Stimulated activated CD8-positive, alpha-beta memory T cell treated with anti-CD3 and anti-CD28 coated beads, Interleukin-4, amount 100 ng/mL, for 1 hour (primary cell): Measurements from ENCODE around the gene ADH1C.
"Not testable (repeated sequence)": the region's sequence is repeated elsewhere in the genome, so short reads cannot be mapped to it uniquely, and the experiment has no call there.

Experiments
- DNase-seq, 2 donors: peaks; one replicate each; pipeline ENCODE4 v3.0.0-alpha.2; 2020; ENCODE audit warnings: low read depth in 2 of 2, low spot score in 1 of 2

Gene ADH1C

GRCh38 chr4:99359480-99360204 lies 7.1 kb upstream of the ADH1C start:
- DNase-seq = no peak

DNA sequence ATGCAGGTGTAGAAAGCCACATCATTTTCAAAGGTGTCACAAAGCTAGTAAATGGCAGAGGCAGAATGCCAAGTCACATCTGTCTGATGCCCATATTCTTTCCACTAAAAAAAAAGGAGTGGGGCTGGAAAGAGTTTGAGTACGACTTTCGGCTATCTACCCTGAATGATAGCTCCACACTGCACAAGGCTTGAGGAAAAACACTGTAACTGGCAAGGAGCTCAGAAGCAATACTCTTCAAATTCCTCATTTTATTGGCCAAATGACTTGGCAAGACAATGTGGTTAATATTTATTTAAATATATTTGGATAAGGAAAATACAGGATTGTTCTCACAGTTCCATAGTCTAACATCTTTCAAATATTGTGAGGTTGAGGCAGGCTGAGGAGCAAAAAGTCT lies 5.4 kb upstream of the ADH1C start:
- DNase-seq = no peak

DNA sequence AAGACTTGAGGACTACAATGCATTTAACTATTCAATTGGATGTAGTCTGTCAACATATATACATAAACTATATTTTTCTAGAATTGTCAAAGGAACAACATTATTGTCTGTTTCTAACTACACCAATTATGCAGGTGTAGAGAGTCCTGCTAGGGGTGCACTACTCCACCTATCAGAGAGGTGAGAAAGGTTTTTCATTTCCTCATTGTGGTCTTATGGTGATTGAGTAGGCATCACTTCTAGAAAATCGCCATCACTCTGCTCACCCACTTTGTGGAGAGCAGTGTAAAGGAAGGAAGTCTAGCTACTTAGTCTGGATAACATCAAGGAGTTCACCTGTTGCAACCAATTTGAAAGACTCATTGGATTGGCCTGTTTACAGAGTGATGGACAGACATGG lies 4.4 kb upstream of the ADH1C start:
- no peak for DNase-seq

- not testable (repeated sequence) for DNase-seq
These were observed 3.6 kb upstream of the ADH1C start for GRCh38 chr4:99356149-99356548.

DNA sequence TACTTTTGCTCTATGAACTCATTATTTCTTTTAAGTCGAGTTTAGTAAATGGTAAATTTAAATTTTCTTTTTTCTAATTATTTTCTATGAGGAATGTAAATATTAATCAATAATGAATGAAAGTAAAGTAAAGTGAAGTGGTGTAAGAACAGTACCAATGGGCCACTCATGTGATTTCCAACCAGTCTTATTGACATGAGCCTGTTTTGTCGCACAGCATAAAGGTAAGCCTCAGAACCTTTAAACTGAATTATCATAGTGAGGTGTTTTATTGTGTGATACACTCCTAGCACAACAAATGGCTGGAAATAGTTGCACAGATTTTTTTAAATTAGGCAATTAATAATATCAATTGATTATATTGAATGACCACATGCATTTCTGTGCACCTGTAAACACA lies 1.1 kb downstream of the ADH1C start:
- no peak for DNase-seq

- DNase-seq = no peak
These were observed 3.2 kb downstream of the ADH1C start for GRCh38 chr4:99349338-99349737.

DNA sequence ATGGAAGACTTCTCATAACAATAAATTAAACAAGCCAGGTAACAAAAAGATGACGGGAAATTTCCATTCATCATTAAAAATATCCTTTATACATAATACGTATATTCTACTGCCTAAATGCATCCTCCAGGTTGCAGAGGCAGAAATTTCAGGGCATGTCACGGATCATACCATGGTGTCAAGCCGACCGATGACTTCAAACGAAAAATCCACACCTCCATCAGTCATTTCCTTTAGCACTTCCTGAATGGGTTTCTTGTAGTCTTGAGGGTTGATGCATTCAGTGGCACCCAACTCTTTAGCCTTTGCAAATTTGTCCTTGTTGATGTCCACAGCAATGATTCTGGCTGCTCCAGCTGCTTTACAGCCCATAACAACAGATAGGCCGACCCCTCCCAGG lies 9.9 kb downstream of the ADH1C start:
- not testable (repeated sequence) for DNase-seq

GRCh38 chr4:99341426-99341825 lies 11.1 kb downstream of the ADH1C start:
- DNase-seq = no peak

- DNase-seq = no peak
These were observed 13.4 kb downstream of the ADH1C start for GRCh38 chr4:99339172-99339571.

DNA sequence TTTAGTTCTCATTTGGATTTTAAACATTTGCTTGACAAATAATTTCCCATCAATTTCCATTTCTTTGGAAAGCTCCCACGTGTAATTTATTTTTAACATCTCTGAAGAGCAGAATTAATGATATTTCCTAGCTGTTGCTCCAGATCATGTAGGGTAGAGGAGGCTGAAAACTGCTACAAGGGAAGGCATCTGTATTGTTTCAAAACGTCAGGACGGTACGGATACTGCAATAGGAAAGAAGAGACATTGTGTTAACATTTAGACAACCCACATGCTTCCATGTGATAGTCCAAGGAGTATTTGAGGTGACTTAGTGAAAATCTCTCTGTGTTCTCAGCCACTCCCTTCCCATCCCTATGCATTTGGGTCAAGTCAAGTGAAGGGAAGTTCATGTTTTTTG lies 16.0 kb downstream of the ADH1C start:
- DNase-seq = no peak

- no peak for DNase-seq
These were observed 17.7 kb downstream of the ADH1C start for GRCh38 chr4:99334880-99335279.

- DNase-seq = no peak
These were observed 21.9 kb downstream of the ADH1C start for GRCh38 chr4:99330648-99331047.

GRCh38 chr4:99329876-99330275 lies 22.7 kb downstream of the ADH1C start:
- DNase-seq = no peak

GRCh38 chr4:99324979-99325378 lies 27.6 kb downstream of the ADH1C start:
- no peak for DNase-seq

DNA sequence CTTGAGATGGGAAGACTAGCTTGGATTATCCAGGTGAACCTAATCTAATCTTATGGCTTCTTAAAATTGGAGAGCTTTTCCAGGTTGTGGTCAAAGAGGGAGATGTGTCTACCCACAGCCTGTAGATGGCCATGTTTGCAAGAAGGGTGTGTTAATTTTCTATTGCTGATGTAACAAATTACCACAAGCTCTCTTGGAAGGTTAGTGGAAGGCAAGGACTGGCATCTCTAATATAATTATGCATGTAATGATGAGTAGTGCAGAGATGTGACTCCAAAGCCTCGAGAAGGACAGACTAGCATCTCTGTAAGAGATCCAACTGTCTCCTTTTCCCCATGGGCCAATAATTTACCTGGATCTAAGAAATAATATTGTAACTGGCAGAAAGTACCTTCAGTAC lies 28.2 kb downstream of the ADH1C start:
- no peak for DNase-seq

DNA sequence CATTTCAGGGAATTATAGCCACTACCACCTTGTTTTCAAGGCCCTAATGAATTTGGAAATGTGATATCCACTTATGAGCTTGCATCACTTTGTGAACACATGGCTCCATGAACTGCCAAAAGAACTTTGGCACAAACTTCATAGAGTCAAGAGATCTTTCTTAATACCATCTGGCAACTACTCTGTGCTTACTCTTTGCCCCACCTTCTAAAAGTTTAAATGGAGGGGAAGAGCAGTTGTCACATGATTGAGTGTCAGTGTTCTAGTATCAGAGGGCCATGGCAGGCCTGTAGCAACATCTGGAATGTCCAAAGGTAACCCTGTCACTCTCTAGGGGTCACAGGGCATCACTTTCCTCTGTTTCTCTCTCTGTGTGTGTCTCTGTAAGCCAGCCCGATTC lies 28.8 kb downstream of the ADH1C start:
- no peak for DNase-seq

DNA sequence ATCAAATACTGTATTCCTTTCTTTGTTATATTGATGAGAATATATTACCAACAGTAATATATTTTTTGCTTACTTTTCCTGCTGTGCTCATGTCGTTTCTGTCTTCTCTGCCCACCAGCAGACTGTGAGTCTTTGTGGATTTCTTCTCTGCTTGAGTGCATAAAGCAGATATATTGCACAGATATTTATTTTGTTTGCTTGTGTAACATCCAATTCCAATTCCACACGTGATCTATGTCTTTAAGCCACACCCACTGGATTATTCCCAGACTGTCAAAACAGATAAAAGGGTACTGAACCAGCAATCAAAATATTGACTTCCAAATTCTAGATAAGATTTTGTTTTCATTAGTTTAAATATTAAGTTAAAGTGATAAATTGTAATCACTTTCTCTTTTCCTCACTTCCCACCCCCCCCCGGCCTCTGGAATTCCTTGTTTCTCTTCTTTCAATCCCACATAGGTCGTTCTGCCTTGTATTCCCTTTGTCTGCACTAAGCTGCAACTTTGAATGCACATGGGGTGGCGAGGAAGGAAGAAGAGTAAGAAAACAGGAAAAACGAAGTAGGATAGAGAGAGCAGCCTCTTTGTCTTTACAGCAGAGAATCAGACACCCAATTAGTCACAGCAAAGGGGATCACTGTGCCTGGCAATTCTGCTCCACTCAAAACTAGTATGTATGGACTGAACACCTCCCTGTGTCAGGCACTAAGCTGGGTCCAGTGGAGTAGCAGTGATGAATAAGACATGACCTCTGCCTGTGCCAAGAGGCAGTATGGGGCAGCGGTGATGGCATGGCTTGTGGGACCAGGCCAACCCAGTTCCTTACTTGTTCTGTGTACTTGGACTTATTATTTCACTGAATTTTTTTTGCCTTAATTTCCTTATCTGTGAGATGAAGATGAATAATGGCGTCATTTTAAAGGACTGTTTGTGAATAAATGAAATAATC lies 31.0 kb downstream of the ADH1C start, which contains the start of gene ADH1B:
Gene ADH1B (minus strand): TSS at position 161 of the 951 bp plus-strand sequence. CDS start 70 bp downstream, at position 91.
- no peak for DNase-seq

DNA sequence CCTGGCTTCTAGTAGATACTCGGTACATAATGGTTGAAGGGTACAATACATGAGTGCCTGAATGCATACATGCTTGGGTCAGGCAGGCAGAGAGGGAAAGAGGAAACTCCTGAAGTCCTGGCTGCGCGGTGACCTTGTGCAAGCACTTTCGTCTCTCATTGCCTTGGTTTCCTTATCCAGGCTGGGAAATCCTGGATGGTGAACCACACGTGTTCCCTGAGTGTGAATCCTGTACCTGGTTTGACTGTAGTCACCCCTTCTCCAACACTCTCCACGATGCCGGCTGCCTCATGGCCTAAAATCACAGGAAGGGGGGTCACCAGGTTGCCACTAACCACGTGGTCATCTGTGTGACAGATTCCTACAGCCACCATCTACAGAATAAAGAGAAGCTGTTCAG lies 34.7 kb downstream of the ADH1C start:
- DNase-seq = not testable (repeated sequence)

GRCh38 chr4:99317354-99317753 lies 35.2 kb downstream of the ADH1C start:
- DNase-seq = no peak

GRCh38 chr4:99315839-99316238 lies 36.7 kb downstream of the ADH1C start:
- DNase-seq = no peak

- no peak for DNase-seq
These were observed 38.3 kb downstream of the ADH1C start for GRCh38 chr4:99314211-99314610.

DNA sequence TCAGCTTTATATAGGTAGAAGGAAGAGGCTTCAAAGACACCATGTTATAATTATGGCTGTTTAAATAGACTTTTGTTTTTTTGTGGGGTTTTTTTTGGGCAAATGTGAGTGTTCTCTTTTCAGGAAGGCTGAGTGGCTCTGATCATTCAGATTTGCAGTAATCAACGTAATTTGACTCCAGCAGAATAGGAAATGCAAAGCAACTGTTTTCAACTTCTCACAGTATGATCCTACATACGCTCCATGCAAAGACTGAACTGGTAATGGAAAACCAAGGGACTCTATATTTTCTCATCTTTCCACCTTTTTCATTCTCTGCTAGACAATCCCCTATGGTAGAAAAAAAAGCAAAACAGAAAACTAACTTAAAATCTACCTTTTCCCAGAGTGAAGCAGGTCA lies 42.2 kb downstream of the ADH1C start:
- no peak for DNase-seq
